ENCODE results near the gene GRM8. TPM values are rescaled to one million over a fixed set of nuclear protein-coding genes. Genes with fewer than 3 reads are reported as not detected.

GRM8 gene
- total RNA-seq, 1 experiment from 2014 or later = not detected

- no peak for DNase-seq (ENCODE audit: extremely low read depth, low read depth)
Observed at GRCh38 chr7:126574276-126575250, 678.2 kb downstream of the GRM8 start.

- no peak for DNase-seq (ENCODE audit: extremely low read depth, low read depth)
Observed at GRCh38 chr7:126570845-126571244, 681.9 kb downstream of the GRM8 start.

- DNase-seq (ENCODE audit: extremely low read depth, low read depth) = no peak
Observed at GRCh38 chr7:126569402-126569801, 683.3 kb downstream of the GRM8 start.

GRCh38 chr7:126557271-126557670 is 695.5 kb downstream of the GRM8 start:
- DNase-seq (ENCODE audit: extremely low read depth, low read depth) = no peak

- DNase-seq (ENCODE audit: extremely low read depth, low read depth) = no peak
Observed at GRCh38 chr7:126541406-126541805, 711.3 kb downstream of the GRM8 start.

- no peak for DNase-seq (ENCODE audit: extremely low read depth, low read depth)
Observed at GRCh38 chr7:126535176-126535575, 717.6 kb downstream of the GRM8 start.

- no peak for DNase-seq (ENCODE audit: extremely low read depth, low read depth)
Observed at GRCh38 chr7:126533715-126534114, 719.0 kb downstream of the GRM8 start.

- DNase-seq (ENCODE audit: extremely low read depth, low read depth) = no peak
Observed at GRCh38 chr7:126529833-126530232, 722.9 kb downstream of the GRM8 start.

- DNase-seq (ENCODE audit: extremely low read depth, low read depth) = no peak
Observed at GRCh38 chr7:126529254-126529653, 723.5 kb downstream of the GRM8 start.

- DNase-seq (ENCODE audit: extremely low read depth, low read depth) = no peak
Observed at GRCh38 chr7:126525906-126526305, 726.8 kb downstream of the GRM8 start.

GRCh38 chr7:126524967-126525366 is 727.8 kb downstream of the GRM8 start:
- DNase-seq (ENCODE audit: extremely low read depth, low read depth) = no peak

- DNase-seq (ENCODE audit: extremely low read depth, low read depth) = no peak
Observed at GRCh38 chr7:126511046-126511445, 741.7 kb downstream of the GRM8 start.

- no peak for DNase-seq (ENCODE audit: extremely low read depth, low read depth)
Observed at GRCh38 chr7:126501617-126502016, 751.1 kb downstream of the GRM8 start.

GRCh38 chr7:126499481-126499880 is 753.3 kb downstream of the GRM8 start:
- no peak for DNase-seq (ENCODE audit: extremely low read depth, low read depth)

- DNase-seq (ENCODE audit: extremely low read depth, low read depth) = no peak
Observed at GRCh38 chr7:126495733-126496132, 757.0 kb downstream of the GRM8 start.

- DNase-seq (ENCODE audit: extremely low read depth, low read depth) = no peak
Observed at GRCh38 chr7:126495001-126495400, 757.7 kb downstream of the GRM8 start.

GRCh38 chr7:126493801-126494200 is 758.9 kb downstream of the GRM8 start:
- DNase-seq (ENCODE audit: extremely low read depth, low read depth) = no peak

- DNase-seq (ENCODE audit: extremely low read depth, low read depth) = no peak
Observed at GRCh38 chr7:126489874-126490273, 762.9 kb downstream of the GRM8 start.

- no peak for DNase-seq (ENCODE audit: extremely low read depth, low read depth)
Observed at GRCh38 chr7:126487728-126488442, 764.9 kb downstream of the GRM8 start.

GRCh38 chr7:126486806-126487205 is 765.9 kb downstream of the GRM8 start:
- DNase-seq (ENCODE audit: extremely low read depth, low read depth) = no peak

GRCh38 chr7:126485791-126486190 is 767.0 kb downstream of the GRM8 start:
- DNase-seq (ENCODE audit: extremely low read depth, low read depth) = no peak

- DNase-seq (ENCODE audit: extremely low read depth, low read depth) = no peak
Observed at GRCh38 chr7:126483972-126484371, 768.8 kb downstream of the GRM8 start.

Measured in NCI-H460 (cell line).